ENCODE data around the gene TMC1. TPM values are rescaled to one million over a fixed set of nuclear protein-coding genes. Genes with fewer than 3 reads are reported as not detected.
"Not testable (repeated sequence)": the region's sequence is repeated elsewhere in the genome, so short reads cannot be mapped to it uniquely, and the experiment has no call there.

TMC1 gene
- 0.36 TPM for total RNA-seq (2021; ENCODE audit: unreplicated experiment)
- 0.59 TPM for polyA plus RNA-seq (2012; ENCODE audit: insufficient read length)
- Bru-seq, nascent RNA: percentile 23 among the genes with signal in this experiment
- percentile 21 among the genes with signal in this experiment for BruChase-seq, experiment 1, labeled RNA remaining after a 2-hour chase
- percentile 19 among the genes with signal in this experiment for BruChase-seq, experiment 2, labeled RNA remaining after a 6-hour chase
- long read RNA-seq: 0 reads

DNA sequence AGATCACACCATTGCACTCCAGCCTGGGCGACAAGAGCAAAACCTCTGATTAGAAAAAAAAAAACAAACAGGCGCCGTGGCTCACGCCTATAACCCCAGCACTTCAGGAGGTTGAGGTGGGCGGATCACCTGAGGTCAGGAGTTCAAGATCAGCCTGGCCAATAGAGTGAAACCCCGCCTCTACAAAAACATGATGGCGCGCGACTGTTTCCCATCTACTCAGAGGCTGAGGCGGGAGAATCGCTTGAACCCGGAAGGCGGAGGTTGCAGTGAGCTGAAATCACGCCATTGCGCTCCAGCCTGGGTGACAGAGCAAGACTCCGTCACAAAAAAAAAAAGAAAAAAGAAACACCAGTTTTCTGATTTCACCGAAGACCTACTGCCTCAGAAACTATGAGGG lies at the start of gene TMC1:
TSS of gene TMC1 (plus strand) at position 193 of the 400 bp plus-strand sequence. CDS start 127,041 bp downstream, outside the sequence.
- peak within 1 kb of the TSS; percentile 94 for H3K27ac ChIP-seq (ENCODE audit: low read length)
- H3K27me3 ChIP-seq (ENCODE audit: control insufficient read depth, insufficient read depth, low read length); CTCF ChIA-PET; H3K36me3 ChIP-seq (ENCODE audit: control insufficient read depth, insufficient read depth, low read length); in situ Hi-C loops (cut with HindIII; ENCODE audit: low pct_unique_long_range_greater_than_20kb, low sequenced_read_pairs); ATAC-seq; H3K4me3 ChIP-seq (ENCODE audit: low read depth in 2 of 2, low read length in 2 of 2); POLR2A ChIA-PET; intact Hi-C loops (cut with micrococcal nuclease; ENCODE audit: unreplicated experiment); BruUV-seq (replicated peaks); H3K9me3 ChIP-seq (ENCODE audit: control insufficient read depth, insufficient read depth, low read depth, low read length); DNase-seq (ENCODE audit: low read depth, low spot score): not testable (repeated sequence)
- H3K4me1 ChIP-seq (ENCODE audit: control insufficient read depth, insufficient read depth, low read length): peaks cover 27% of the 10 kb centered on the region

DNA sequence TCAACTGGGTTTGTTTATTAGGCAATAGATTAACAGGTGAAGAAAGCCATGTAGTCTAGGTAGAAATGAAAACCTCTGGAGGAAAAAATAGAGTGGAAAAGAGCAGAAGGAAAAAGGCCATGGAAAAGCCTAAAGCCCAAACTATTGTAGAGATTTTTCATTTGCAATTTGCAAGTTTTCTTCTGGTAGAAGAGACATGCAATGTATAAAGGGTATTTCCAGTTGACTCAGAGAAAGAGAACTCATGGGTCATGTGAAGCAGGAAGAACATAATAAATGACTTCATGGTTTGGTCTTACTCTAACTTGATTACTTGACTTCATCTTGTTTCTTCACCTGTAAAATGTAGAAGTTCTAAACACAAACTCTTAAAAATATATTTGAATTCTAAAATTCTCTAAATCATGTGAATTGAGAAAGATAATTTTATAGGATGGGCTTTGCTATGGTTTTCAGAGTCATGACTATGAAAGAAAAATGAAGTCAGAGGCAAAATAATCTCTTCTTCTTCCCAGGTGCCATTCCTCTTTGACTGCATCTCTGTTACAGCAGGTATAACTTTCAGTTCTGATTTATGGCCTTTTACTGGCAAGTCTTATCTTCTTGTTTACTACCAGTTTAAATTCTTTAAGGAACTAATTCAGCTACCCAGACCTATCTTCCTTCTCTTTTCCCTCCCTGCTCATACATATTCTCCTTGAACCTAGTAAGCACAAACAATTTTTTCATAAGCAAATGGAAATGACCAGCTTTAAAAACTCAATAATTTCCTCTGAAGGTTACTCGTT lies 47.7 kb upstream of the TMC1 start:
- Histone ChIP-seq H3K9me3 (ENCODE audit: control insufficient read depth, insufficient read depth, low read depth, low read length) (no peaks in the 10 kb centered on the region), H3K27ac (ENCODE audit: low read length) (peak overlapping the region; percentile 66), H3K27me3 (ENCODE audit: control insufficient read depth, insufficient read depth, low read length) (no peaks in the 10 kb centered on the region), H3K36me3 (ENCODE audit: control insufficient read depth, insufficient read depth, low read length) (no peaks in the 10 kb centered on the region), H3K4me3 (ENCODE audit: low read depth in 2 of 2, low read length in 2 of 2) (no peak overlapping the region), H3K4me1 (ENCODE audit: control insufficient read depth, insufficient read depth, low read length) (peaks cover 21% of the 10 kb centered on the region)
- BruUV-seq (replicated peaks): no TSS peak
- no peak for TF ChIP-seq SIN3A (IDR thresholded peaks at IDR 0.05; ENCODE audit: borderline replicate concordance, insufficient read depth, low read depth, low read length)
- TF ChIP-seq, protein P1, sequence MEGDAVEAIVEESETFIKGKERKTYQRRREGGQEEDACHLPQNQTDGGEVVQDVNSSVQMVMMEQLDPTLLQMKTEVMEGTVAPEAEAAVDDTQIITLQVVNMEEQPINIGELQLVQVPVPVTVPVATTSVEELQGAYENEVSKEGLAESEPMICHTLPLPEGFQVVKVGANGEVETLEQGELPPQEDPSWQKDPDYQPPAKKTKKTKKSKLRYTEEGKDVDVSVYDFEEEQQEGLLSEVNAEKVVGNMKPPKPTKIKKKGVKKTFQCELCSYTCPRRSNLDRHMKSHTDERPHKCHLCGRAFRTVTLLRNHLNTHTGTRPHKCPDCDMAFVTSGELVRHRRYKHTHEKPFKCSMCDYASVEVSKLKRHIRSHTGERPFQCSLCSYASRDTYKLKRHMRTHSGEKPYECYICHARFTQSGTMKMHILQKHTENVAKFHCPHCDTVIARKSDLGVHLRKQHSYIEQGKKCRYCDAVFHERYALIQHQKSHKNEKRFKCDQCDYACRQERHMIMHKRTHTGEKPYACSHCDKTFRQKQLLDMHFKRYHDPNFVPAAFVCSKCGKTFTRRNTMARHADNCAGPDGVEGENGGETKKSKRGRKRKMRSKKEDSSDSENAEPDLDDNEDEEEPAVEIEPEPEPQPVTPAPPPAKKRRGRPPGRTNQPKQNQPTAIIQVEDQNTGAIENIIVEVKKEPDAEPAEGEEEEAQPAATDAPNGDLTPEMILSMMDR (IDR thresholded peaks at IDR 0.05): no peak
- no peak for TF ChIP-seq TCF7L2 (IDR thresholded peaks at IDR 0.05; ENCODE audit: low read depth, low read length)
- TF ChIP-seq, protein P2, sequence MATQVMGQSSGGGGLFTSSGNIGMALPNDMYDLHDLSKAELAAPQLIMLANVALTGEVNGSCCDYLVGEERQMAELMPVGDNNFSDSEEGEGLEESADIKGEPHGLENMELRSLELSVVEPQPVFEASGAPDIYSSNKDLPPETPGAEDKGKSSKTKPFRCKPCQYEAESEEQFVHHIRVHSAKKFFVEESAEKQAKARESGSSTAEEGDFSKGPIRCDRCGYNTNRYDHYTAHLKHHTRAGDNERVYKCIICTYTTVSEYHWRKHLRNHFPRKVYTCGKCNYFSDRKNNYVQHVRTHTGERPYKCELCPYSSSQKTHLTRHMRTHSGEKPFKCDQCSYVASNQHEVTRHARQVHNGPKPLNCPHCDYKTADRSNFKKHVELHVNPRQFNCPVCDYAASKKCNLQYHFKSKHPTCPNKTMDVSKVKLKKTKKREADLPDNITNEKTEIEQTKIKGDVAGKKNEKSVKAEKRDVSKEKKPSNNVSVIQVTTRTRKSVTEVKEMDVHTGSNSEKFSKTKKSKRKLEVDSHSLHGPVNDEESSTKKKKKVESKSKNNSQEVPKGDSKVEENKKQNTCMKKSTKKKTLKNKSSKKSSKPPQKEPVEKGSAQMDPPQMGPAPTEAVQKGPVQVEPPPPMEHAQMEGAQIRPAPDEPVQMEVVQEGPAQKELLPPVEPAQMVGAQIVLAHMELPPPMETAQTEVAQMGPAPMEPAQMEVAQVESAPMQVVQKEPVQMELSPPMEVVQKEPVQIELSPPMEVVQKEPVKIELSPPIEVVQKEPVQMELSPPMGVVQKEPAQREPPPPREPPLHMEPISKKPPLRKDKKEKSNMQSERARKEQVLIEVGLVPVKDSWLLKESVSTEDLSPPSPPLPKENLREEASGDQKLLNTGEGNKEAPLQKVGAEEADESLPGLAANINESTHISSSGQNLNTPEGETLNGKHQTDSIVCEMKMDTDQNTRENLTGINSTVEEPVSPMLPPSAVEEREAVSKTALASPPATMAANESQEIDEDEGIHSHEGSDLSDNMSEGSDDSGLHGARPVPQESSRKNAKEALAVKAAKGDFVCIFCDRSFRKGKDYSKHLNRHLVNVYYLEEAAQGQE (IDR thresholded peaks at IDR 0.05; ENCODE audit: insufficient read depth in 1 of 2, low read depth in 2 of 2, low read length in 1 of 2): no peak
- TF ChIP-seq POLR2AphosphoS5 (IDR thresholded peaks at IDR 0.05; ENCODE audit: low read depth, low read length): no peak
- in situ Hi-C loops (cut with HindIII; ENCODE audit: low pct_unique_long_range_greater_than_20kb, low sequenced_read_pairs): no loop called here
- intact Hi-C loops (cut with micrococcal nuclease; ENCODE audit: unreplicated experiment): no loop called here
- ChIA-PET CTCF (no interaction called here), POLR2A (interaction anchor here (0.6 kb wide), 1 partner anchor 57 kb away, joined by 3 read pairs; no protein-coding TSS in a partner anchor)
- ATAC-seq: no peak
- DNase-seq (ENCODE audit: low read depth, low spot score): no peak

DNA sequence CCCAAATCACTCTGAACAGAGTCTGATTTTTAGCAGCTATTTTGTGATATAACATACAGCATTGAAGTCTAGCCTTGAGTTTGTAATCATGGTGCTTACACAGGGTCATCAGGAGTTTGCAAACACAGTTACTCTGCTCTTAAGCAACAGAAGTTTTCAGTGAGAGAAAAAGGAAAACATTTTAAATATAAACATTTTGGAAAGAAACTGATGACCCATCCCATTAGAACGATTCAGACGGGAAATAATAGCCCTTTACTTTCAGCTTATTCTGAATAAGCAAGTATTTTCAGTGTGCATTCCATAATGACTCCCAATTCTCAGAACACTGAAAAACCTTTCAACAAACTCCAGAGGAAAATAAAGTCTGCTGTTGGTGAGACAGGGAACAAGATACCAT lies 46.7 kb upstream of the TMC1 start:
- Histone ChIP-seq H3K4me3 (ENCODE audit: low read depth in 2 of 2, low read length in 2 of 2) (no peak overlapping the region), H3K27me3 (ENCODE audit: control insufficient read depth, insufficient read depth, low read length) (no peaks in the 10 kb centered on the region), H3K9me3 (ENCODE audit: control insufficient read depth, insufficient read depth, low read depth, low read length) (no peaks in the 10 kb centered on the region), H3K27ac (ENCODE audit: low read length) (peak overlapping the region; percentile 66), H3K36me3 (ENCODE audit: control insufficient read depth, insufficient read depth, low read length) (no peaks in the 10 kb centered on the region), H3K4me1 (ENCODE audit: control insufficient read depth, insufficient read depth, low read length) (peaks cover 21% of the 10 kb centered on the region)
- intact Hi-C loops (cut with micrococcal nuclease; ENCODE audit: unreplicated experiment): no loop called here
- CTCF ChIA-PET: no interaction called here
- ATAC-seq (no peak), DNase-seq (ENCODE audit: low read depth, low spot score) (no peak)
- no peak for TF ChIP-seq POLR2AphosphoS5 (IDR thresholded peaks at IDR 0.05; ENCODE audit: low read depth, low read length)
- TF ChIP-seq, protein P1 (IDR thresholded peaks at IDR 0.05): no peak
- no peak for TF ChIP-seq SIN3A (IDR thresholded peaks at IDR 0.05; ENCODE audit: borderline replicate concordance, insufficient read depth, low read depth, low read length)
- no peak for TF ChIP-seq TCF7L2 (IDR thresholded peaks at IDR 0.05; ENCODE audit: low read depth, low read length)
- TF ChIP-seq, protein P2 (IDR thresholded peaks at IDR 0.05; ENCODE audit: insufficient read depth in 1 of 2, low read depth in 2 of 2, low read length in 1 of 2): no peak
- no TSS peak for BruUV-seq (replicated peaks)
- POLR2A ChIA-PET: interaction anchor here (0.6 kb wide), 1 partner anchor 56 kb away, joined by 3 read pairs; no protein-coding TSS in a partner anchor
- in situ Hi-C loops (cut with HindIII; ENCODE audit: low pct_unique_long_range_greater_than_20kb, low sequenced_read_pairs): no loop called here

All from Panc1 (cell line).